ENCODE results near the gene STAB1. TPM values are rescaled to one million over a fixed set of nuclear protein-coding genes. Genes with fewer than 3 reads are reported as not detected.

The STAB1 gene
- total and polyA plus RNA-seq, 2 experiments from 2014 or later = 0.90 to 1.9 TPM

DNA sequence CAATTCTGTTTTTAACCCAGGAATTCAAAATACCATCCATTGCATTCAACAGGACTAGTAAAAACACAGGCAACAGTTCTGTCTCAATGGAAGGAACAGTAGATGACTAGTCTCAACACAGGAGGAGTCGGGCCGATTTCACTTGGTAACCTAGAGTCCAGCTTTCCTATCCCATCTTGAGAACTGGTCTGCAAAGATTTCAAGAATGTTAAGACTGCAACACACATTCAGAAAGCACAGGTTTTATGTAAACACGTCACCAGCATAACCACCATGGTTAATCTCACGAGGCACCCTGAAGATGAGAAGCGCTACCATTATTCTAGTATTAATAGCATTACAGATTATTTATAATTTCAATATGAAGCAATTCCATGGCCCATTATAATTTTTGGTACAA, 63.3 kb downstream of the STAB1 start:
- H3F3A ChIP-seq (replicated peaks; ENCODE audit: low read depth) = no peaks in the 10 kb centered on the region
- TF ChIP-seq EZH2 (IDR thresholded peaks at IDR 0.05; ENCODE audit: low read depth, unreplicated experiment) (no peak), CTCF (conservative IDR thresholded peaks at IDR 0.05; ENCODE audit: low read depth in 2 of 2) (no peak), POLR2AphosphoS5 (IDR thresholded peaks at IDR 0.05; ENCODE audit: low read depth) (no peak), EZH2phosphoT487 (IDR thresholded peaks at IDR 0.05; ENCODE audit: unreplicated experiment) (no peak), JUNB (IDR thresholded peaks at IDR 0.05; ENCODE audit: unreplicated experiment) (no peak), REST (IDR thresholded peaks at IDR 0.05; ENCODE audit: unreplicated experiment) (no peak), ETS1 (IDR thresholded peaks at IDR 0.05) (no peak), ZNF462 (CRISPR knock-in tag; IDR thresholded peaks at IDR 0.05) (no peak), CREB1 (CRISPR knock-in tag; IDR thresholded peaks at IDR 0.05; ENCODE audit: low read depth) (no peak)
- H4K20me1 ChIP-seq (replicated peaks; ENCODE audit: insufficient read depth) = no peaks in the 10 kb centered on the region
- no peak overlapping the region for H3K4me2 ChIP-seq
- no peaks in the 10 kb centered on the region for H3K79me2 ChIP-seq (replicated peaks; ENCODE audit: insufficient read depth)
- Mint-ChIP-seq H3K9me3 (no peaks in the 10 kb centered on the region), H3K36me3 (ENCODE audit: low read depth) (peaks cover 40% of the 10 kb centered on the region), H3K4me1 (peaks cover 17% of the 10 kb centered on the region; the same call in 2 of the 3 replicates), H3K27ac (no peak overlapping the region), H3K4me3 (no peak overlapping the region), H3K27me3 (ENCODE audit: insufficient read depth, low read depth, poor library complexity) (peaks cover 2% of the 10 kb centered on the region)
- no peaks in the 10 kb centered on the region for H3K9me2 ChIP-seq (ENCODE audit: insufficient read depth)
- H3K27me3 ChIP-seq (ENCODE audit: insufficient read depth) = no peaks in the 10 kb centered on the region
- DNase-seq (ENCODE audit: low spot score) = no peak
- H3K36me3 ChIP-seq (ENCODE audit: insufficient read depth) = peaks cover 30% of the 10 kb centered on the region
- H3K4me1 ChIP-seq (ENCODE audit: insufficient read depth) = peaks cover 7% of the 10 kb centered on the region; the same call in 1 of the 2 replicates
- H3K27ac ChIP-seq (ENCODE audit: low read depth) = no peak overlapping the region
- ATAC-seq = no peak
- H2AFZ ChIP-seq = no peak overlapping the region
- H3K4me3 ChIP-seq = no peak overlapping the region
